Measurements from ENCODE around the gene ITGA3. TPM values are rescaled to one million over a fixed set of nuclear protein-coding genes. Genes with fewer than 3 reads are reported as not detected.

The ITGA3 gene
- polyA plus RNA-seq, 4 donors: 53.5 to 96.4 (median 72.0) TPM

- DNase-seq: peak; percentile 48 to 77
Measured at GRCh38 chr17:50051082-50051576, 4.8 kb upstream of the ITGA3 start.

GRCh38 chr17:50051606-50052005 lies 4.3 kb upstream of the ITGA3 start:
- Histone ChIP-seq H3K4me1 (ENCODE audit: control insufficient read depth in 3 of 3, insufficient read depth in 2 of 3, low read depth in 1 of 3, low read length in 2 of 3) (peaks cover 2 to 41% (median 5%) of the 10 kb centered on the region in 3 donors), H3K4me3 (ENCODE audit: low read depth in 1 of 3, low read length in 3 of 3) (no peak overlapping the region), H3K27me3 (ENCODE audit: control insufficient read depth in 3 of 3, insufficient read depth in 3 of 3, low read length in 3 of 3) (no peaks in the 10 kb centered on the region), H3K9me3 (ENCODE audit: control insufficient read depth in 2 of 2, insufficient read depth in 1 of 2, low read depth in 1 of 2, low read length in 1 of 2) (no peaks in the 10 kb centered on the region), H3K36me3 (ENCODE audit: control insufficient read depth in 3 of 3, insufficient read depth in 2 of 3, low read depth in 1 of 3, low read length in 3 of 3) (no peaks in the 10 kb centered on the region), H3K27ac (ENCODE audit: low read depth in 1 of 3, low read length in 2 of 3) (peak overlapping the region in 2 of 3 donors; percentile 29 to 55)
- FAIRE-seq (no peak), DNase-seq (no peak)
- 76 to 87% (median 86%) methylated on average over 2 of the region's 2 CpGs for WGBS, 3 donors

More at GRCh38 chr17:50051082-50051576, 4.8 kb upstream of the ITGA3 start:
- 30 to 69% (median 62%) methylated on average over 2 to 4 of the region's 4 CpGs for WGBS, 3 donors
- H3K27ac ChIP-seq (ENCODE audit: low read depth in 1 of 3, low read length in 2 of 3): peak overlapping the region in 2 of 3 donors; percentile 29 to 55
- no peaks in the 10 kb centered on the region for H3K9me3 ChIP-seq (ENCODE audit: control insufficient read depth in 2 of 2, insufficient read depth in 1 of 2, low read depth in 1 of 2, low read length in 1 of 2)
- H3K36me3 ChIP-seq (ENCODE audit: control insufficient read depth in 3 of 3, insufficient read depth in 2 of 3, low read depth in 1 of 3, low read length in 3 of 3): no peaks in the 10 kb centered on the region
- H3K27me3 ChIP-seq (ENCODE audit: control insufficient read depth in 3 of 3, insufficient read depth in 3 of 3, low read length in 3 of 3): no peaks in the 10 kb centered on the region
- no peak overlapping the region for H3K4me3 ChIP-seq (ENCODE audit: low read depth in 1 of 3, low read length in 3 of 3)
- no peak for FAIRE-seq
- peaks cover 2 to 41% (median 5%) of the 10 kb centered on the region in 3 donors for H3K4me1 ChIP-seq (ENCODE audit: control insufficient read depth in 3 of 3, insufficient read depth in 2 of 3, low read depth in 1 of 3, low read length in 2 of 3)

- peaks cover 2 to 46% (median 4%) of the 10 kb centered on the region in 3 donors for H3K4me1 ChIP-seq (ENCODE audit: control insufficient read depth in 3 of 3, insufficient read depth in 2 of 3, low read depth in 1 of 3, low read length in 2 of 3)
- no peak overlapping the region for H3K27ac ChIP-seq (ENCODE audit: low read depth in 1 of 3, low read length in 2 of 3)
- WGBS, 3 donors: 79 to 90% (median 81%) methylated on average over 6 of the region's 6 CpGs
Measured at GRCh38 chr17:50052241-50052796, 3.6 kb upstream of the ITGA3 start.

GRCh38 chr17:50052822-50053653 lies 2.9 kb upstream of the ITGA3 start:
- H3K4me3 ChIP-seq (ENCODE audit: low read depth in 1 of 3, low read length in 3 of 3): no peak overlapping the region
- 67 to 78% (median 69%) methylated on average over 7 of the region's 7 CpGs for WGBS, 3 donors
- no peaks in the 10 kb centered on the region for H3K27me3 ChIP-seq (ENCODE audit: control insufficient read depth in 3 of 3, insufficient read depth in 3 of 3, low read length in 3 of 3)
- peak; percentile 25 to 44 for DNase-seq
- peaks cover 0 to 3% (median 0%) of the 10 kb centered on the region in 3 donors for H3K36me3 ChIP-seq (ENCODE audit: control insufficient read depth in 3 of 3, insufficient read depth in 2 of 3, low read depth in 1 of 3, low read length in 3 of 3)
- H3K27ac ChIP-seq (ENCODE audit: low read depth in 1 of 3, low read length in 2 of 3): no peak overlapping the region
- H3K4me1 ChIP-seq (ENCODE audit: control insufficient read depth in 3 of 3, insufficient read depth in 2 of 3, low read depth in 1 of 3, low read length in 2 of 3): peaks cover 0 to 53% (median 2%) of the 10 kb centered on the region in 3 donors
- FAIRE-seq: no peak
- no peaks in the 10 kb centered on the region for H3K9me3 ChIP-seq (ENCODE audit: control insufficient read depth in 2 of 2, insufficient read depth in 1 of 2, low read depth in 1 of 2, low read length in 1 of 2)

More at GRCh38 chr17:50052241-50052796, 3.6 kb upstream of the ITGA3 start:
- no peak overlapping the region for H3K4me3 ChIP-seq (ENCODE audit: low read depth in 1 of 3, low read length in 3 of 3)
- FAIRE-seq (no peak), DNase-seq (no peak)
- H3K36me3 ChIP-seq (ENCODE audit: control insufficient read depth in 3 of 3, insufficient read depth in 2 of 3, low read depth in 1 of 3, low read length in 3 of 3): no peaks in the 10 kb centered on the region
- no peaks in the 10 kb centered on the region for H3K9me3 ChIP-seq (ENCODE audit: control insufficient read depth in 2 of 2, insufficient read depth in 1 of 2, low read depth in 1 of 2, low read length in 1 of 2)
- H3K27me3 ChIP-seq (ENCODE audit: control insufficient read depth in 3 of 3, insufficient read depth in 3 of 3, low read length in 3 of 3): no peaks in the 10 kb centered on the region

- no peaks in the 10 kb centered on the region for H3K27me3 ChIP-seq (ENCODE audit: control insufficient read depth in 3 of 3, insufficient read depth in 3 of 3, low read length in 3 of 3)
- H3K4me3 ChIP-seq (ENCODE audit: low read depth in 1 of 3, low read length in 3 of 3): no peak overlapping the region
- WGBS, 3 donors: 52 to 66% (median 62%) methylated on average over 3 of the region's 3 CpGs
- no peak overlapping the region for H3K27ac ChIP-seq (ENCODE audit: low read depth in 1 of 3, low read length in 2 of 3)
- FAIRE-seq: no peak
- H3K36me3 ChIP-seq (ENCODE audit: control insufficient read depth in 3 of 3, insufficient read depth in 2 of 3, low read depth in 1 of 3, low read length in 3 of 3): peaks cover 0 to 8% (median 0%) of the 10 kb centered on the region in 3 donors
- DNase-seq: no peak
- no peaks in the 10 kb centered on the region for H3K9me3 ChIP-seq (ENCODE audit: control insufficient read depth in 2 of 2, insufficient read depth in 1 of 2, low read depth in 1 of 2, low read length in 1 of 2)
- peaks cover 2 to 58% (median 2%) of the 10 kb centered on the region in 3 donors for H3K4me1 ChIP-seq (ENCODE audit: control insufficient read depth in 3 of 3, insufficient read depth in 2 of 3, low read depth in 1 of 3, low read length in 2 of 3)
Measured at GRCh38 chr17:50053654-50053960, 2.3 kb upstream of the ITGA3 start.

GRCh38 chr17:50055055-50055425 lies 870 bp upstream of the ITGA3 start:
- Histone ChIP-seq H3K27ac (ENCODE audit: low read depth in 1 of 3, low read length in 2 of 3) (peak overlapping the region; percentile 93 to 99 (median 98)), H3K36me3 (ENCODE audit: control insufficient read depth in 3 of 3, insufficient read depth in 2 of 3, low read depth in 1 of 3, low read length in 3 of 3) (peaks cover 0 to 18% (median 0%) of the 10 kb centered on the region in 3 donors), H3K4me3 (ENCODE audit: low read depth in 1 of 3, low read length in 3 of 3) (peak overlapping the region; percentile 45 to 97 (median 78)), H3K4me1 (ENCODE audit: control insufficient read depth in 3 of 3, insufficient read depth in 2 of 3, low read depth in 1 of 3, low read length in 2 of 3) (peaks cover 4 to 73% (median 11%) of the 10 kb centered on the region in 3 donors), H3K9me3 (ENCODE audit: control insufficient read depth in 2 of 2, insufficient read depth in 1 of 2, low read depth in 1 of 2, low read length in 1 of 2) (no peaks in the 10 kb centered on the region), H3K27me3 (ENCODE audit: control insufficient read depth in 3 of 3, insufficient read depth in 3 of 3, low read length in 3 of 3) (no peaks in the 10 kb centered on the region)
- peak; percentile 92 to 95 for DNase-seq
- 3 to 7% (median 6%) methylated on average over 14 of the region's 14 CpGs for WGBS, 3 donors
- FAIRE-seq: no peak

- peak; percentile 52 to 88 for DNase-seq
- Histone ChIP-seq H3K27me3 (ENCODE audit: control insufficient read depth in 3 of 3, insufficient read depth in 3 of 3, low read length in 3 of 3) (no peaks in the 10 kb centered on the region), H3K4me1 (ENCODE audit: control insufficient read depth in 3 of 3, insufficient read depth in 2 of 3, low read depth in 1 of 3, low read length in 2 of 3) (peaks cover 14 to 76% (median 23%) of the 10 kb centered on the region in 3 donors), H3K27ac (ENCODE audit: low read depth in 1 of 3, low read length in 2 of 3) (peak overlapping the region; percentile 93 to 99 (median 98)), H3K9me3 (ENCODE audit: control insufficient read depth in 2 of 2, insufficient read depth in 1 of 2, low read depth in 1 of 2, low read length in 1 of 2) (no peaks in the 10 kb centered on the region), H3K4me3 (ENCODE audit: low read depth in 1 of 3, low read length in 3 of 3) (peak overlapping the region; percentile 45 to 97 (median 78)), H3K36me3 (ENCODE audit: control insufficient read depth in 3 of 3, insufficient read depth in 2 of 3, low read depth in 1 of 3, low read length in 3 of 3) (peaks cover 0 to 31% (median 0%) of the 10 kb centered on the region in 3 donors)
- FAIRE-seq: no peak
- 0 to 1% (median 0%) methylated on average over 38 to 64 of the region's 64 CpGs for WGBS, 3 donors
Measured at GRCh38 chr17:50056217-50056960, 479 bp downstream of the ITGA3 start.

- DNase-seq (peak; percentile 62 to 68), FAIRE-seq (no peak)
- 8 to 18% (median 17%) methylated on average over 15 of the region's 15 CpGs for WGBS, 3 donors
- Histone ChIP-seq H3K36me3 (ENCODE audit: control insufficient read depth in 3 of 3, insufficient read depth in 2 of 3, low read depth in 1 of 3, low read length in 3 of 3) (peaks cover 0 to 36% (median 0%) of the 10 kb centered on the region in 3 donors), H3K27ac (ENCODE audit: low read depth in 1 of 3, low read length in 2 of 3) (peak overlapping the region; percentile 93 to 99 (median 98)), H3K9me3 (ENCODE audit: control insufficient read depth in 2 of 2, insufficient read depth in 1 of 2, low read depth in 1 of 2, low read length in 1 of 2) (no peaks in the 10 kb centered on the region), H3K27me3 (ENCODE audit: control insufficient read depth in 3 of 3, insufficient read depth in 3 of 3, low read length in 3 of 3) (no peaks in the 10 kb centered on the region), H3K4me1 (ENCODE audit: control insufficient read depth in 3 of 3, insufficient read depth in 2 of 3, low read depth in 1 of 3, low read length in 2 of 3) (peaks cover 14 to 73% (median 24%) of the 10 kb centered on the region in 3 donors), H3K4me3 (ENCODE audit: low read depth in 1 of 3, low read length in 3 of 3) (peak overlapping the region; percentile 12 to 97 (median 78))
Measured at GRCh38 chr17:50056961-50057330, 1.0 kb downstream of the ITGA3 start.

Data from small intestine (tissue), 7 donors.